HCT116 (cell line): ENCODE measurements around the gene LYVE1. TPM values are rescaled to one million over a fixed set of nuclear protein-coding genes. Genes with fewer than 3 reads are reported as not detected.

ENCODE experiments used
- ATAC-seq: fragments of 200-7000 bp; cut with Tn5 transposase; 2 replicates; pipeline ENCODE4 v1.9.1; 2020; ENCODE audit warnings: mild to moderate bottlenecking, moderate library complexity
- BruUV-seq: library from RNA; stranded (reverse); fragments of 400-500 nt; replicated peaks from 2 replicates; lab custom pipeline; 2021; lab: Mats Ljungman, UMichigan
- CTCF ChIA-PET: fragments of 300-600 bp; sonication (Branson Sonifier 250); formaldehyde crosslinking; loops from one replicate; lab custom pipeline; 2021; ENCODE audit warnings: antibody characterized with exemption; lab: Charles Lee
- POLR2A ChIA-PET: fragments of 300-600, 350-600 bp; sonication (Branson Sonifier 250); formaldehyde crosslinking; loops from one replicate; lab custom pipeline; 2021; ENCODE audit warnings: antibody characterized with exemption; lab: Charles Lee
- RAD21 ChIA-PET, 2 experiments: fragments of 300-600 bp; sonication (Branson Sonifier 250); formaldehyde crosslinking; loops; one replicate each; lab custom pipeline; 2023; ENCODE audit warnings: low total read pairs in 2 of 2; ENCODE audit not compliant: uncharacterized antibody in 2 of 2, unreplicated experiment in 2 of 2, low non-redundant PET in 1 of 2; lab: Charles Lee
- DNase-seq: peaks from one replicate; pipeline ENCODE4 v3.0.0-alpha.2; 2010; ENCODE audit warnings: low read depth, low spot score
- H2AFZ ChIP-seq: fragments of 200-600 bp; shearing (Covaris generic), sonication (generic); 2 replicates; pipeline ENCODE4 v1.6.1; 2017; ENCODE audit warnings: low read depth, mixed run types, mixed read lengths, antibody characterized with exemption, low read length; ENCODE audit not compliant: poor library complexity, severe bottlenecking
- H3K27ac ChIP-seq: 2 replicates; pipeline ENCODE4 v1.5.1; 2012; ENCODE audit warnings: low read depth, low read length
- H3K27me3 ChIP-seq: fragments of 200-600 bp; sonication (generic); 2 replicates; pipeline ENCODE4 v1.6.1; 2016; ENCODE audit warnings: mixed run types, low read length, mixed read lengths; ENCODE audit not compliant: insufficient read depth
- H3K36me3 ChIP-seq, 2 experiments: fragments of 200-500 bp in 1 of 2; fragments of 200-600 bp in 1 of 2; sonication (Bioruptor generic) in 1 of 2; sonication (generic) in 1 of 2; 2 replicates each; pipeline versions ENCODE4 v1.5.1 to v1.6.1; 2014 to 2016; ENCODE audit warnings: low read length in 2 of 2, inconsistent platforms in 1 of 2, mixed read lengths in 1 of 2, mixed run types in 1 of 2; ENCODE audit not compliant: insufficient read depth in 2 of 2, control insufficient read depth in 1 of 2
- H3K4me1 ChIP-seq, 2 experiments: fragments of 200-600 bp in 1 of 2; sonication (generic) in 1 of 2; 2 replicates each; pipeline versions ENCODE4 v1.5.1 to v1.6.1; 2012 to 2017; ENCODE audit warnings: low read length in 2 of 2, inconsistent platforms in 1 of 2, mild to moderate bottlenecking in 1 of 2, mixed read lengths in 1 of 2, mixed run types in 1 of 2, moderate library complexity in 1 of 2; ENCODE audit not compliant: insufficient read depth in 2 of 2, control insufficient read depth in 1 of 2
- H3K4me2 ChIP-seq: fragments of 200-600 bp; sonication (generic); 2 replicates; pipeline ENCODE4 v1.6.1; 2017; ENCODE audit warnings: mixed run types, low read length, mixed read lengths
- H3K4me3 ChIP-seq, 2 experiments: fragments of 200-600 bp in 1 of 2; sonication (generic) in 1 of 2; replicated peaks in 1 of 2; 2 replicates each; pipeline ENCODE4 v1.5.1; 2011 to 2016; ENCODE audit warnings: low read length in 2 of 2, control low read depth in 1 of 2, low read depth in 1 of 2, mild to moderate bottlenecking in 1 of 2, mixed read lengths in 1 of 2, mixed run types in 1 of 2
- H3K79me2 ChIP-seq: fragments of 200-600 bp; sonication (generic); 2 replicates; pipeline ENCODE4 v1.6.1; 2017; ENCODE audit warnings: mild to moderate bottlenecking, mixed run types, low read length, moderate library complexity, mixed read lengths; ENCODE audit not compliant: insufficient read depth
- H3K9ac ChIP-seq: fragments of 200-600 bp; sonication (generic); 2 replicates; pipeline ENCODE4 v1.6.1; 2016; ENCODE audit warnings: low read length, mixed read lengths
- H3K9me2 ChIP-seq: fragments of 200-600 bp; sonication (generic), shearing (Covaris generic); 2 replicates; pipeline ENCODE4 v1.6.1; 2017; ENCODE audit warnings: mixed run types, mild to moderate bottlenecking, moderate library complexity; ENCODE audit not compliant: insufficient read depth
- H3K9me3 ChIP-seq, 2 experiments: fragments of 200-500 bp in 1 of 2; fragments of 200-600 bp in 1 of 2; sonication (Bioruptor generic) in 1 of 2; sonication (generic) in 1 of 2; 2 replicates each; pipeline ENCODE4 v1.6.1; 2014 to 2017; ENCODE audit warnings: low read length in 2 of 2, mixed read lengths in 2 of 2, inconsistent platforms in 1 of 2, low read depth in 1 of 2, mild to moderate bottlenecking in 1 of 2, mixed run types in 1 of 2, moderate library complexity in 1 of 2; ENCODE audit not compliant: control insufficient read depth in 1 of 2, insufficient read depth in 1 of 2
- H4K20me1 ChIP-seq: fragments of 200-600 bp; sonication (generic), shearing (Covaris generic); 2 replicates; pipeline ENCODE4 v1.6.1; 2017; ENCODE audit warnings: mixed run types, mild to moderate bottlenecking, moderate library complexity; ENCODE audit not compliant: insufficient read depth
- CBX3 ChIP-seq: IDR thresholded peaks from 2 replicates; pipeline ENCODE4 v1.6.1; 2012; ENCODE audit warnings: low read depth
- CEBPB ChIP-seq: IDR thresholded peaks from 2 replicates; pipeline ENCODE4 v1.6.1; 2012; ENCODE audit warnings: low read depth
- CTCF ChIP-seq, 3 experiments: fragments of 200-600 bp in 1 of 3; sonication (generic) in 1 of 3; IDR thresholded peaks in 2 of 3; conservative IDR thresholded peaks in 1 of 3; 2 replicates each; pipeline ENCODE4 v1.5.1; 2012 to 2017; ENCODE audit warnings: low read depth in 2 of 3, low read length in 2 of 3, antibody characterized with exemption in 1 of 3, borderline replicate concordance in 1 of 3, control low read depth in 1 of 3, mild to moderate bottlenecking in 1 of 3, mixed read lengths in 1 of 3, mixed run types in 1 of 3, moderate library complexity in 1 of 3; ENCODE audit not compliant: insufficient read depth in 1 of 3
- ELF1 ChIP-seq: IDR thresholded peaks from 2 replicates; pipeline ENCODE4 v1.6.1; 2012; ENCODE audit warnings: low read depth, borderline replicate concordance
- EZH2 ChIP-seq: fragments of 200-600 bp; sonication (generic); IDR thresholded peaks from 2 replicates; pipeline ENCODE4 v1.6.1; 2017; ENCODE audit warnings: antibody characterized with exemption, mixed run types
- EZH2phosphoT487 ChIP-seq: fragments of 200-600 bp; IDR thresholded peaks from 2 replicates; pipeline ENCODE4 v1.6.1; 2018; ENCODE audit warnings: antibody characterized with exemption, borderline replicate concordance
- JUND ChIP-seq: IDR thresholded peaks from 2 replicates; pipeline ENCODE4 v1.6.1; 2012
- MAX ChIP-seq: IDR thresholded peaks from 2 replicates; pipeline ENCODE4 v1.6.1; 2012
- POLR2A ChIP-seq: IDR thresholded peaks from 2 replicates; pipeline ENCODE4 v1.7.0; 2011; ENCODE audit warnings: borderline replicate concordance; ENCODE audit not compliant: insufficient read depth, insufficient read length; ENCODE audit errors: extremely low read depth
- POLR2AphosphoS5 ChIP-seq: IDR thresholded peaks from 2 replicates; pipeline ENCODE4 v1.6.1; 2011; ENCODE audit warnings: mild to moderate bottlenecking, low read depth, low read length, moderate library complexity
- RAD21 ChIP-seq: IDR thresholded peaks from 2 replicates; pipeline ENCODE4 v1.6.1; 2012; ENCODE audit warnings: low read depth, mild to moderate bottlenecking
- SRF ChIP-seq: IDR thresholded peaks from 2 replicates; pipeline ENCODE4 v1.6.1; 2012; ENCODE audit warnings: low read depth
- TCF7L2 ChIP-seq: IDR thresholded peaks from 2 replicates; pipeline ENCODE4 v1.7.0; 2011; ENCODE audit warnings: borderline replicate concordance, inconsistent platforms; ENCODE audit not compliant: insufficient read depth, insufficient read length; ENCODE audit errors: extremely low read depth
- ZFX ChIP-seq: fragments of 450-650 bp; IDR thresholded peaks from 2 replicates; pipeline ENCODE4 v1.6.1; 2017
- ZNF274 ChIP-seq: fragments of 200-500 bp; sonication (Bioruptor generic); IDR thresholded peaks from 2 replicates; pipeline ENCODE4 v1.6.1; 2014; ENCODE audit warnings: mild to moderate bottlenecking, low read depth, low read length, inconsistent platforms
- intact Hi-C: fragments of 100-400 bp; cut with micrococcal nuclease; formaldehyde crosslinking; loops from 2 replicates; pipeline ENCODE4 v1.10.0; 2022
- total RNA-seq: library from RNA; stranded (reverse); gene quantifications from one replicate; pipeline ENCODE4 v1.2.1, GENCODE V29; 2021; ENCODE audit not compliant: unreplicated experiment
- TF ChIP-seq, protein P1 (sequence below): IDR thresholded peaks from 2 replicates; pipeline ENCODE4 v1.6.1; 2012; ENCODE audit warnings: low read depth

Gene LYVE1
- total RNA-seq, 1 experiment from 2014 or later, result 0.34 TPM

GRCh38 chr11:10579700-10580099, 11.2 kb upstream of the LYVE1 start:
- Histone ChIP-seq H4K20me1 (no peaks in the 10 kb centered on the region), H2AFZ (no peak overlapping the region), H3K79me2 (no peaks in the 10 kb centered on the region), H3K36me3 (no peaks in the 10 kb centered on the region), H3K4me3 (no peak overlapping the region), H3K27ac (no peak overlapping the region), H3K27me3 (no peaks in the 10 kb centered on the region), H3K4me2 (no peak overlapping the region), H3K4me1 (peaks cover 0 to 32% of the 10 kb centered on the region in 2 experiments; a peak in 2 of 4 replicates), H3K9me3 (no peaks in the 10 kb centered on the region), H3K9ac (no peak overlapping the region), H3K9me2 (no peaks in the 10 kb centered on the region)
- no peak for ATAC-seq
- DNase-seq, result no peak
- ChIA-PET RAD21 (no interaction called here), POLR2A (no interaction called here), CTCF (no interaction called here)
- BruUV-seq, result no TSS peak
- TF ChIP-seq ZNF274, result no peak
- no peak for TF ChIP-seq CTCF (IDR thresholded peaks at IDR 0.05 in 2 of 3, conservative IDR thresholded peaks at IDR 0.05 in 1 of 3; ENCODE audit: borderline replicate concordance in 1 of 3, insufficient read depth in 1 of 3, low read depth in 2 of 3, low read length in 2 of 3)
- no peak for TF ChIP-seq SRF
- TF ChIP-seq ELF1, result no peak
- no peak for TF ChIP-seq MAX
- TF ChIP-seq POLR2A, result no peak
- TF ChIP-seq JUND, result no peak
- no peak for TF ChIP-seq CEBPB
- TF ChIP-seq, protein P1, sequence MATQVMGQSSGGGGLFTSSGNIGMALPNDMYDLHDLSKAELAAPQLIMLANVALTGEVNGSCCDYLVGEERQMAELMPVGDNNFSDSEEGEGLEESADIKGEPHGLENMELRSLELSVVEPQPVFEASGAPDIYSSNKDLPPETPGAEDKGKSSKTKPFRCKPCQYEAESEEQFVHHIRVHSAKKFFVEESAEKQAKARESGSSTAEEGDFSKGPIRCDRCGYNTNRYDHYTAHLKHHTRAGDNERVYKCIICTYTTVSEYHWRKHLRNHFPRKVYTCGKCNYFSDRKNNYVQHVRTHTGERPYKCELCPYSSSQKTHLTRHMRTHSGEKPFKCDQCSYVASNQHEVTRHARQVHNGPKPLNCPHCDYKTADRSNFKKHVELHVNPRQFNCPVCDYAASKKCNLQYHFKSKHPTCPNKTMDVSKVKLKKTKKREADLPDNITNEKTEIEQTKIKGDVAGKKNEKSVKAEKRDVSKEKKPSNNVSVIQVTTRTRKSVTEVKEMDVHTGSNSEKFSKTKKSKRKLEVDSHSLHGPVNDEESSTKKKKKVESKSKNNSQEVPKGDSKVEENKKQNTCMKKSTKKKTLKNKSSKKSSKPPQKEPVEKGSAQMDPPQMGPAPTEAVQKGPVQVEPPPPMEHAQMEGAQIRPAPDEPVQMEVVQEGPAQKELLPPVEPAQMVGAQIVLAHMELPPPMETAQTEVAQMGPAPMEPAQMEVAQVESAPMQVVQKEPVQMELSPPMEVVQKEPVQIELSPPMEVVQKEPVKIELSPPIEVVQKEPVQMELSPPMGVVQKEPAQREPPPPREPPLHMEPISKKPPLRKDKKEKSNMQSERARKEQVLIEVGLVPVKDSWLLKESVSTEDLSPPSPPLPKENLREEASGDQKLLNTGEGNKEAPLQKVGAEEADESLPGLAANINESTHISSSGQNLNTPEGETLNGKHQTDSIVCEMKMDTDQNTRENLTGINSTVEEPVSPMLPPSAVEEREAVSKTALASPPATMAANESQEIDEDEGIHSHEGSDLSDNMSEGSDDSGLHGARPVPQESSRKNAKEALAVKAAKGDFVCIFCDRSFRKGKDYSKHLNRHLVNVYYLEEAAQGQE, result no peak
- no peak for TF ChIP-seq CBX3
- TF ChIP-seq TCF7L2, result no peak
- TF ChIP-seq EZH2phosphoT487, result no peak
- no peak for TF ChIP-seq ZFX
- no peak for TF ChIP-seq RAD21
- TF ChIP-seq EZH2, result no peak
- no peak for TF ChIP-seq POLR2AphosphoS5
- intact Hi-C loops, result no loop called here
